ENCODE measurements around the gene ASB6.
A peak's percentile ranks its signal among the peaks of the same experiment; 100 is the strongest.
"Not testable (repeated sequence)": the region's sequence is repeated elsewhere in the genome, so short reads cannot be mapped to it uniquely, and the experiment has no call there.

The ASB6 gene

GRCh38 chr9:129666575-129666974 is 24.6 kb upstream of the ASB6 start:
- no peak for DNase-seq

GRCh38 chr9:129665814-129666520 is 24.0 kb upstream of the ASB6 start:
- no peak for DNase-seq

GRCh38 chr9:129665389-129665775 is 23.4 kb upstream of the ASB6 start, which contains the start of gene PRRX2:
Gene PRRX2, plus strand, starts transcription at chr9:129665647. Its CDS starts 221 bp downstream, at chr9:129665868.
- DNase-seq = peak in 2 of 3 experiments; percentile 27 to 29

- DNase-seq = no peak
Measured at GRCh38 chr9:129664746-129665388, 22.9 kb upstream of the ASB6 start.

GRCh38 chr9:129662239-129662638 is 20.3 kb upstream of the ASB6 start:
- DNase-seq = not testable (repeated sequence)

GRCh38 chr9:129661029-129661428 is 19.1 kb upstream of the ASB6 start:
- DNase-seq = no peak

- no peak for DNase-seq
Measured at GRCh38 chr9:129656795-129657390, 14.9 kb upstream of the ASB6 start.

GRCh38 chr9:129655696-129656095 is 13.7 kb upstream of the ASB6 start:
- no peak for DNase-seq

GRCh38 chr9:129655154-129655553 is 13.2 kb upstream of the ASB6 start:
- no peak for DNase-seq

GRCh38 chr9:129654554-129655040 is 12.6 kb upstream of the ASB6 start:
- DNase-seq = peak in 1 of 3 experiments; percentile 59

GRCh38 chr9:129653823-129654553 is 12.0 kb upstream of the ASB6 start:
- DNase-seq = peak in 1 of 3 experiments; percentile 59

GRCh38 chr9:129650680-129651235 is 8.8 kb upstream of the ASB6 start:
- DNase-seq = no peak

- no peak for DNase-seq
Measured at GRCh38 chr9:129649726-129650679, 8.1 kb upstream of the ASB6 start.

- no peak for DNase-seq
Measured at GRCh38 chr9:129648764-129649115, 6.8 kb upstream of the ASB6 start.

- DNase-seq = no peak
Measured at GRCh38 chr9:129648092-129648763, 6.3 kb upstream of the ASB6 start.

GRCh38 chr9:129647635-129648034 is 5.7 kb upstream of the ASB6 start:
- no peak for DNase-seq

- DNase-seq = no peak
Measured at GRCh38 chr9:129646654-129647053, 4.7 kb upstream of the ASB6 start.

GRCh38 chr9:129646252-129646651 is 4.3 kb upstream of the ASB6 start:
- no peak for DNase-seq

GRCh38 chr9:129644902-129645301 is 3.0 kb upstream of the ASB6 start:
- no peak for DNase-seq

- no peak for DNase-seq
Measured at GRCh38 chr9:129644365-129644764, 2.4 kb upstream of the ASB6 start.

- no peak for DNase-seq
Measured at GRCh38 chr9:129643706-129644105, 1.8 kb upstream of the ASB6 start.

Measured in NCI-H1417 (cell line).